Suprapubic skin (tissue), 4 donors: ENCODE measurements around the gene MPP4. TPM values are rescaled to one million over a fixed set of nuclear protein-coding genes. Genes with fewer than 3 reads are reported as not detected.

ENCODE experiments used
- DNase-seq, 2 donors: peaks; one replicate each; pipeline ENCODE4 v3.0.0-alpha.2; 2019; ENCODE audit warnings: low spot score in 2 of 2
- H3K27ac ChIP-seq: fragments of 200-600 bp; sonication (generic); one replicate; pipeline ENCODE4 v1.5.1; 2019
- H3K27me3 ChIP-seq: fragments of 200-600 bp; sonication (generic); one replicate; pipeline ENCODE4 v1.5.1; 2019
- H3K36me3 ChIP-seq: fragments of 200-600 bp; sonication (generic); one replicate; pipeline ENCODE4 v1.5.1; 2019
- H3K4me1 ChIP-seq: fragments of 200-600 bp; sonication (generic); one replicate; pipeline ENCODE4 v1.5.1; 2019
- H3K4me3 ChIP-seq: fragments of 200-600 bp; sonication (generic); one replicate; pipeline ENCODE4 v1.5.1; 2019; ENCODE audit warnings: mild to moderate bottlenecking
- H3K9me3 ChIP-seq: fragments of 200-600 bp; sonication (generic); one replicate; pipeline ENCODE4 v1.5.1; 2019
- EP300 ChIP-seq: sonication (generic); formaldehyde crosslinking; IDR thresholded peaks from one replicate; pipeline ENCODE4 v1.6.1; 2017; ENCODE audit warnings: antibody characterized with exemption
- POLR2A ChIP-seq, 2 donors: fragments of 450-650 bp; IDR thresholded peaks; one replicate each; pipeline ENCODE4 v1.6.1; 2017; ENCODE audit warnings: antibody characterized with exemption in 2 of 2, mild to moderate bottlenecking in 2 of 2, moderate library complexity in 2 of 2
- POLR2AphosphoS5 ChIP-seq, 3 donors: sonication (generic); formaldehyde crosslinking; IDR thresholded peaks; one replicate each; pipeline ENCODE4 v1.6.1; 2017; ENCODE audit warnings: antibody characterized with exemption in 3 of 3
- WGBS: methylation state at CpG from one replicate; pipeline ENCODE4 v1.1.5; 2018; 5-methylcytosine and 5-hydroxymethylcytosine counted together
- total RNA-seq, 4 donors: library from RNA; depleted of rRNA; stranded (reverse); fragments of >200 nt; gene quantifications; one replicate each; pipeline ENCODE4 v1.1.0, GENCODE V29; 2016
- TF ChIP-seq, protein P1 (sequence below), 2 donors: fragments of 200-600 bp in 1 of 2; fragments of 450-650 bp in 1 of 2; sonication (generic) in 1 of 2; IDR thresholded peaks; one replicate each; pipeline ENCODE4 v1.5.1; 2016 to 2019; ENCODE audit warnings: antibody characterized with exemption in 2 of 2, mild to moderate bottlenecking in 1 of 2, moderate library complexity in 1 of 2

Gene MPP4
- total RNA-seq, 4 donors from 2014 or later = not detected

- Histone ChIP-seq H3K4me3 (no peak overlapping the region), H3K27ac (no peak overlapping the region), H3K27me3 (no peaks in the 10 kb centered on the region), H3K9me3 (no peaks in the 10 kb centered on the region), H3K36me3 (no peaks in the 10 kb centered on the region), H3K4me1 (no peaks in the 10 kb centered on the region)
- TF ChIP-seq EP300 (no peak), POLR2A (IDR thresholded peaks at IDR 0.05) (no peak), POLR2AphosphoS5 (IDR thresholded peaks at IDR 0.05) (no peak)
- TF ChIP-seq, protein P1, sequence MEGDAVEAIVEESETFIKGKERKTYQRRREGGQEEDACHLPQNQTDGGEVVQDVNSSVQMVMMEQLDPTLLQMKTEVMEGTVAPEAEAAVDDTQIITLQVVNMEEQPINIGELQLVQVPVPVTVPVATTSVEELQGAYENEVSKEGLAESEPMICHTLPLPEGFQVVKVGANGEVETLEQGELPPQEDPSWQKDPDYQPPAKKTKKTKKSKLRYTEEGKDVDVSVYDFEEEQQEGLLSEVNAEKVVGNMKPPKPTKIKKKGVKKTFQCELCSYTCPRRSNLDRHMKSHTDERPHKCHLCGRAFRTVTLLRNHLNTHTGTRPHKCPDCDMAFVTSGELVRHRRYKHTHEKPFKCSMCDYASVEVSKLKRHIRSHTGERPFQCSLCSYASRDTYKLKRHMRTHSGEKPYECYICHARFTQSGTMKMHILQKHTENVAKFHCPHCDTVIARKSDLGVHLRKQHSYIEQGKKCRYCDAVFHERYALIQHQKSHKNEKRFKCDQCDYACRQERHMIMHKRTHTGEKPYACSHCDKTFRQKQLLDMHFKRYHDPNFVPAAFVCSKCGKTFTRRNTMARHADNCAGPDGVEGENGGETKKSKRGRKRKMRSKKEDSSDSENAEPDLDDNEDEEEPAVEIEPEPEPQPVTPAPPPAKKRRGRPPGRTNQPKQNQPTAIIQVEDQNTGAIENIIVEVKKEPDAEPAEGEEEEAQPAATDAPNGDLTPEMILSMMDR (IDR thresholded peaks at IDR 0.05) = no peak
- no peak for DNase-seq
- WGBS = 65% methylated on average over 5 of the region's 5 CpGs
Observed at GRCh38 chr2:201661366-201661765, 37.1 kb downstream of the MPP4 start.

GRCh38 chr2:201660293-201660895, 38.0 kb downstream of the MPP4 start:
- TF ChIP-seq EP300 (no peak), POLR2AphosphoS5 (IDR thresholded peaks at IDR 0.05) (no peak), POLR2A (IDR thresholded peaks at IDR 0.05) (no peak)
- TF ChIP-seq, protein P1 (IDR thresholded peaks at IDR 0.05) = no peak
- H3K9me3 ChIP-seq = no peaks in the 10 kb centered on the region
- no peak for DNase-seq
- 31% methylated on average over 5 of the region's 5 CpGs for WGBS
- H3K27me3 ChIP-seq = no peaks in the 10 kb centered on the region
- H3K4me3 ChIP-seq = no peak overlapping the region
- H3K27ac ChIP-seq = no peak overlapping the region
- H3K36me3 ChIP-seq = no peaks in the 10 kb centered on the region
- H3K4me1 ChIP-seq = no peaks in the 10 kb centered on the region

DNA sequence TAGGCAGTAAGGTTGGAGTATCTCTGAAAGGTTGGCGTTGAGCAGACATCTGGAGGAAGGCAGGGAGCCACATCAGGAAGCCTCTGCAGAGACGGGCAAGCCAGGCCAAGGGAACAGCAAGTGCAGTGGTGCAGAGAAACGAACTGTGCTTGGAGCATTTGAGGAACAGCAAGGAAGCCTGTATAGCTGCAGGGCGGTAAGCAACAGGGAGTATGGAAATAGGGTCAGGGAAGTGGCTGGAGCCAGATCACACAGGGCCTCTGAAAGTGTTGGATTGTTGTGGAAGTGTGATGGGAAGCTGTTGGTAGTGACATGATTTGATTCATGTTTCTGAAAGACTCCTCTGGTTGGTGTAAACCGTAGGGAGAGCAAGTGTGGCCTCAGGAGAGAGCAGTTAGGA, 41.7 kb downstream of the MPP4 start:
- H3K36me3 ChIP-seq = no peaks in the 10 kb centered on the region
- H3K27me3 ChIP-seq = no peaks in the 10 kb centered on the region
- H3K4me1 ChIP-seq = peaks cover 6% of the 10 kb centered on the region
- no peak overlapping the region for H3K27ac ChIP-seq
- H3K4me3 ChIP-seq = no peak overlapping the region
- DNase-seq = no peak
- TF ChIP-seq EP300 = no peak
- TF ChIP-seq, protein P1 (IDR thresholded peaks at IDR 0.05) = no peak
- H3K9me3 ChIP-seq = no peaks in the 10 kb centered on the region
- WGBS = 88% methylated on average over 5 of the region's 5 CpGs

DNA sequence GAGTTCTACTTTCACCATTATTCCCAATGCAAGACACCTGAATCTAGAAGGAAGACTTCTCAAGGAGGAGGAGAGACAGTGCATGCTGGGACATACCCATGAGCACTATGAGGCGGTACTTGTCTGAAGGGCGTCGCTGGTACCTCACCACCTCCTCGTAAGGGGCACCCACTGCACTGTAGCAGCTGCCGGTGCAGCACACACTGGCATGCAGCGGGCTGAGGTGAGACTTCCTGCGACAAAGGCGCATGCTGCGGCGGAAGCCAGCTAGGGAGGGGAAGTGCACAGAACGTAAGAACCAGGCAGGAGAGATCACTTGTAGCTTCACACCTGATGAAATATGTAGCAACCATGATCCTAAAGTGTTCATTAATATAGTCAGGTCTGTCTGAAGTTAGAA, 42.3 kb downstream of the MPP4 start:
- H3K27me3 ChIP-seq = no peaks in the 10 kb centered on the region
- DNase-seq = no peak
- H3K4me1 ChIP-seq = peaks cover 6% of the 10 kb centered on the region
- no peaks in the 10 kb centered on the region for H3K36me3 ChIP-seq
- H3K27ac ChIP-seq = no peak overlapping the region
- no peaks in the 10 kb centered on the region for H3K9me3 ChIP-seq
- no peak overlapping the region for H3K4me3 ChIP-seq
- TF ChIP-seq, protein P1 (IDR thresholded peaks at IDR 0.05) = no peak
- no peak for TF ChIP-seq EP300
- no peak for TF ChIP-seq POLR2A (IDR thresholded peaks at IDR 0.05)
- 94% methylated on average over 11 of the region's 11 CpGs for WGBS

GRCh38 chr2:201654616-201655384, 43.6 kb downstream of the MPP4 start:
- WGBS = 72% methylated on average over 5 of the region's 5 CpGs
- Histone ChIP-seq H3K27ac (no peak overlapping the region), H3K9me3 (no peaks in the 10 kb centered on the region), H3K4me3 (no peak overlapping the region), H3K36me3 (no peaks in the 10 kb centered on the region), H3K27me3 (no peaks in the 10 kb centered on the region), H3K4me1 (peaks cover 6% of the 10 kb centered on the region)
- TF ChIP-seq, protein P1 (IDR thresholded peaks at IDR 0.05) = no peak
- no peak for TF ChIP-seq POLR2A (IDR thresholded peaks at IDR 0.05)
- no peak for TF ChIP-seq POLR2AphosphoS5 (IDR thresholded peaks at IDR 0.05)
- TF ChIP-seq EP300 = no peak
- no peak for DNase-seq
